ENCODE results near the gene PPP1R12C.
A peak's percentile ranks its signal among the peaks of the same experiment; 100 is the strongest.
"Not testable (repeated sequence)": the region's sequence is repeated elsewhere in the genome, so short reads cannot be mapped to it uniquely, and the experiment has no call there.

The PPP1R12C gene

GRCh38 chr19:55076321-55076720 lies 41.1 kb downstream of the PPP1R12C start:
- no peak for DNase-seq (ENCODE audit: low read depth in 1 of 2, low spot score in 1 of 2)

GRCh38 chr19:55075371-55075998 lies 42.0 kb downstream of the PPP1R12C start, which contains the start of gene EPS8L1:
EPS8L1 (plus strand) TSS chr19:55075869; CDS start chr19:55076445, 576 bp downstream.
- DNase-seq (ENCODE audit: low read depth in 1 of 2, low spot score in 1 of 2): no peak

- no peak for DNase-seq (ENCODE audit: low read depth in 1 of 2, low spot score in 1 of 2)
Measured at GRCh38 chr19:55071913-55072312, 45.5 kb downstream of the PPP1R12C start.

GRCh38 chr19:55071129-55071502 lies 46.3 kb downstream of the PPP1R12C start:
- no peak for DNase-seq (ENCODE audit: low read depth in 1 of 2, low spot score in 1 of 2)

- no peak for DNase-seq (ENCODE audit: low read depth in 1 of 2, low spot score in 1 of 2)
Measured at GRCh38 chr19:55070466-55071128, 46.8 kb downstream of the PPP1R12C start.

GRCh38 chr19:55069865-55070197 lies 47.6 kb downstream of the PPP1R12C start:
- no peak for DNase-seq (ENCODE audit: low read depth in 1 of 2, low spot score in 1 of 2)

- DNase-seq (ENCODE audit: low read depth in 1 of 2, low spot score in 1 of 2): no peak
Measured at GRCh38 chr19:55068950-55069864, 48.2 kb downstream of the PPP1R12C start.

GRCh38 chr19:55067869-55068268 lies 49.6 kb downstream of the PPP1R12C start:
- no peak for DNase-seq (ENCODE audit: low read depth in 1 of 2, low spot score in 1 of 2)

GRCh38 chr19:55066107-55066709 lies 51.2 kb downstream of the PPP1R12C start:
- no peak for DNase-seq (ENCODE audit: low read depth in 1 of 2, low spot score in 1 of 2)

GRCh38 chr19:55065516-55065915 lies 51.9 kb downstream of the PPP1R12C start:
- not testable (repeated sequence) for DNase-seq (ENCODE audit: low read depth in 1 of 2, low spot score in 1 of 2)

- no peak for DNase-seq (ENCODE audit: low read depth in 1 of 2, low spot score in 1 of 2)
Measured at GRCh38 chr19:55063492-55063843, 54.0 kb downstream of the PPP1R12C start.

- DNase-seq (ENCODE audit: low read depth in 1 of 2, low spot score in 1 of 2): peak; percentile 98
Measured at GRCh38 chr19:55062735-55063491, 54.5 kb downstream of the PPP1R12C start, which contains the start of gene RDH13. RDH13 (minus strand) TSS chr19:55063148; CDS start chr19:55063032, 116 bp downstream.

- not testable (repeated sequence) for DNase-seq (ENCODE audit: low read depth in 1 of 2, low spot score in 1 of 2)
Measured at GRCh38 chr19:55060287-55060686, 57.1 kb downstream of the PPP1R12C start.

GRCh38 chr19:55058781-55059610 lies 58.4 kb downstream of the PPP1R12C start:
- DNase-seq (ENCODE audit: low read depth in 1 of 2, low spot score in 1 of 2): no peak

GRCh38 chr19:55056827-55057226 lies 60.6 kb downstream of the PPP1R12C start:
- no peak for DNase-seq (ENCODE audit: low read depth in 1 of 2, low spot score in 1 of 2)

- DNase-seq (ENCODE audit: low read depth in 1 of 2, low spot score in 1 of 2): no peak
Measured at GRCh38 chr19:55053735-55054134, 63.7 kb downstream of the PPP1R12C start.

GRCh38 chr19:55050749-55051532 lies 66.5 kb downstream of the PPP1R12C start:
- DNase-seq (ENCODE audit: low read depth in 1 of 2, low spot score in 1 of 2): no peak

- no peak for DNase-seq (ENCODE audit: low read depth in 1 of 2, low spot score in 1 of 2)
Measured at GRCh38 chr19:55048446-55048845, 69.0 kb downstream of the PPP1R12C start.

- DNase-seq (ENCODE audit: low read depth in 1 of 2, low spot score in 1 of 2): no peak
Measured at GRCh38 chr19:55047951-55048350, 69.5 kb downstream of the PPP1R12C start.
